Measurements from ENCODE around the gene ANKRD6. TPM values are rescaled to one million over a fixed set of nuclear protein-coding genes. Genes with fewer than 3 reads are reported as not detected.

Gene ANKRD6
- total RNA-seq, 1 experiment from 2014 or later: 5.6 TPM

DNA sequence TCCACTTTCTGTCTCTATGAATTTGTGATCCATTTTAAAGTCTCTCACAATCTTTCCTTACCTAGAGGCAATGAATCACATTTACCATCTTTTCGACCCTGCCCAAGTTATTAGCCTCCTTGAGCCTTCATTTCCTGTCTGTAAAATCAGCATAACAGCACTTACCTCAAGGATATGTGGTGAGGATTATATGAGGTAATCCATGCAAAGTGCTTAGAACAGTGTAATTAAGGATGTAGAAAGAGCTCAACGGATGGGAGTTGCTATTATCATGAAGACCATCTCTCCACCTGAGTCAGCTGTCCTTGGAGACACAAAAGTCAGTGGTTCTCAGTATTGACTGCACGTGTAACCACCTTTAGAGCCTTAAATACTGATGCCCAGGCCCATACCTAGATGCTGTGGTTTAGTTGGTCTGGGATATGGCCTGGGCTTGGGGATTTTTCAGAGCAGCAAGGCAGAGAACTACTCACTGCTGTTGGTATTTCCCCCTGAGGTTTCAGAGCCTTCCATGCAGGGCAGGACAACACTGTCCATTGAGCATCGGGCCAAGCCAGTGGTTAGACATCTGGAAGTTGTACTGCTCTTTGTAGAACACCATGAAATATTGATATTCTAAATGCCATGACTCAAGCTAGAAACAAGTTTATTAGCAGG lies 149.8 kb downstream of the ANKRD6 start:
- H3K18ac ChIP-seq (ENCODE audit: insufficient read length, low read depth, low read length): no peak overlapping the region
- H3K27me3 Mint-ChIP-seq (ENCODE audit: low read depth): no peaks in the 10 kb centered on the region
- H3K79me2 ChIP-seq (ENCODE audit: insufficient read depth, low read length): no peaks in the 10 kb centered on the region
- H2AFZ ChIP-seq (ENCODE audit: low read length): no peak overlapping the region
- no peak overlapping the region for H2BK20ac ChIP-seq (ENCODE audit: low read depth, low read length, poor library complexity, severe bottlenecking)
- no peaks in the 10 kb centered on the region for H3K9me3 Mint-ChIP-seq
- no peak overlapping the region for H2BK120ac ChIP-seq (ENCODE audit: low read depth, low read length, poor library complexity, severe bottlenecking)
- H3K23me2 ChIP-seq (ENCODE audit: insufficient read length, low read depth, low read length, poor library complexity, severe bottlenecking): no peaks in the 10 kb centered on the region
- no peak overlapping the region for H3K4me2 ChIP-seq (ENCODE audit: insufficient read depth, insufficient read length, low read length)
- no peaks in the 10 kb centered on the region for H3K36me3 Mint-ChIP-seq (ENCODE audit: insufficient read depth in 1 of 3, low read depth in 3 of 3)
- no peak overlapping the region for H2BK12ac ChIP-seq (ENCODE audit: insufficient read length, low read depth, low read length)
- TF ChIP-seq, protein P1, sequence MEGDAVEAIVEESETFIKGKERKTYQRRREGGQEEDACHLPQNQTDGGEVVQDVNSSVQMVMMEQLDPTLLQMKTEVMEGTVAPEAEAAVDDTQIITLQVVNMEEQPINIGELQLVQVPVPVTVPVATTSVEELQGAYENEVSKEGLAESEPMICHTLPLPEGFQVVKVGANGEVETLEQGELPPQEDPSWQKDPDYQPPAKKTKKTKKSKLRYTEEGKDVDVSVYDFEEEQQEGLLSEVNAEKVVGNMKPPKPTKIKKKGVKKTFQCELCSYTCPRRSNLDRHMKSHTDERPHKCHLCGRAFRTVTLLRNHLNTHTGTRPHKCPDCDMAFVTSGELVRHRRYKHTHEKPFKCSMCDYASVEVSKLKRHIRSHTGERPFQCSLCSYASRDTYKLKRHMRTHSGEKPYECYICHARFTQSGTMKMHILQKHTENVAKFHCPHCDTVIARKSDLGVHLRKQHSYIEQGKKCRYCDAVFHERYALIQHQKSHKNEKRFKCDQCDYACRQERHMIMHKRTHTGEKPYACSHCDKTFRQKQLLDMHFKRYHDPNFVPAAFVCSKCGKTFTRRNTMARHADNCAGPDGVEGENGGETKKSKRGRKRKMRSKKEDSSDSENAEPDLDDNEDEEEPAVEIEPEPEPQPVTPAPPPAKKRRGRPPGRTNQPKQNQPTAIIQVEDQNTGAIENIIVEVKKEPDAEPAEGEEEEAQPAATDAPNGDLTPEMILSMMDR (conservative IDR thresholded peaks at IDR 0.05): no peak
- no peak overlapping the region for H3K23ac ChIP-seq (ENCODE audit: insufficient read length, low read depth, low read length)
- H3K27ac Mint-ChIP-seq: no peak overlapping the region
- no peak overlapping the region for H2AK5ac ChIP-seq (ENCODE audit: insufficient read length, low read length)
- H3K4ac ChIP-seq (ENCODE audit: low read depth, low read length): no peak overlapping the region
- H3K9me3 ChIP-seq (ENCODE audit: control insufficient read depth, low read depth, low read length): no peaks in the 10 kb centered on the region
- H2BK5ac ChIP-seq (ENCODE audit: insufficient read length, low read length): no peak overlapping the region
- DNase-seq: no peak
- H4K5ac ChIP-seq (ENCODE audit: insufficient read length, low read depth, low read length): no peak overlapping the region
- no peak overlapping the region for H4K8ac ChIP-seq (replicated peaks; ENCODE audit: insufficient read length, low read depth, low read length)
- WGBS (ENCODE audit: extremely low coverage, insufficient read length, low lambda C conversion rate): no CpG with 5 or more reads among the region's 4 CpGs
- no peaks in the 10 kb centered on the region for H3K27me3 ChIP-seq (ENCODE audit: insufficient read depth, low read length)
- no peak overlapping the region for H3K27ac ChIP-seq (ENCODE audit: insufficient read length, low read depth, low read length)
- H4K91ac ChIP-seq (ENCODE audit: insufficient read length, low read depth, low read length): no peak overlapping the region
- no peaks in the 10 kb centered on the region for H3K79me1 ChIP-seq (ENCODE audit: insufficient read depth, low read depth, low read length, poor library complexity, severe bottlenecking)
- H3K4me3 Mint-ChIP-seq: no peak overlapping the region
- H2BK15ac ChIP-seq (ENCODE audit: low read depth, low read length): no peak overlapping the region
- no peaks in the 10 kb centered on the region for H3K4me1 ChIP-seq (ENCODE audit: insufficient read depth, low read length)
- no peak overlapping the region for H3K56ac ChIP-seq (ENCODE audit: insufficient read length, low read depth, low read length)
- H3T11ph ChIP-seq (ENCODE audit: low read length): no peak overlapping the region
- peaks cover 3 to 15% of the 10 kb centered on the region in 2 experiments; a peak in 3 of 4 replicates for H3K4me1 Mint-ChIP-seq
- no peak overlapping the region for H3K14ac ChIP-seq (ENCODE audit: insufficient read depth, low read length)
- H4K20me1 ChIP-seq (ENCODE audit: control insufficient read depth, insufficient read depth, insufficient read length): no peaks in the 10 kb centered on the region
- H3K9ac ChIP-seq (ENCODE audit: extremely low read depth, insufficient read length, low read length): no peak overlapping the region
